HCT116 (cell line): ENCODE results near the gene SYNGAP1. TPM values are rescaled to one million over a fixed set of nuclear protein-coding genes. Genes with fewer than 3 reads are reported as not detected.
"Not testable (repeated sequence)": the region's sequence is repeated elsewhere in the genome, so short reads cannot be mapped to it uniquely, and the experiment has no call there.

Source experiments
- ATAC-seq: fragments of 200-7000 bp; cut with Tn5 transposase; 2 replicates; pipeline ENCODE4 v1.9.1; 2020; ENCODE audit warnings: mild to moderate bottlenecking, moderate library complexity
- BruUV-seq: library from RNA; stranded (reverse); fragments of 400-500 nt; replicated peaks from 2 replicates; lab custom pipeline; 2021; lab: Mats Ljungman, UMichigan
- CTCF ChIA-PET: fragments of 300-600 bp; sonication (Branson Sonifier 250); formaldehyde crosslinking; loops from one replicate; lab custom pipeline; 2021; ENCODE audit warnings: antibody characterized with exemption; lab: Charles Lee
- POLR2A ChIA-PET: fragments of 300-600, 350-600 bp; sonication (Branson Sonifier 250); formaldehyde crosslinking; loops from one replicate; lab custom pipeline; 2021; ENCODE audit warnings: antibody characterized with exemption; lab: Charles Lee
- RAD21 ChIA-PET, 2 experiments: fragments of 300-600 bp; sonication (Branson Sonifier 250); formaldehyde crosslinking; loops; one replicate each; lab custom pipeline; 2023; ENCODE audit warnings: low total read pairs in 2 of 2; ENCODE audit not compliant: uncharacterized antibody in 2 of 2, unreplicated experiment in 2 of 2, low non-redundant PET in 1 of 2; lab: Charles Lee
- DNase-seq: peaks from one replicate; pipeline ENCODE4 v3.0.0-alpha.2; 2010; ENCODE audit warnings: low read depth, low spot score
- H2AFZ ChIP-seq: fragments of 200-600 bp; shearing (Covaris generic), sonication (generic); 2 replicates; pipeline ENCODE4 v1.6.1; 2017; ENCODE audit warnings: low read depth, mixed run types, mixed read lengths, antibody characterized with exemption, low read length; ENCODE audit not compliant: poor library complexity, severe bottlenecking
- H3K27ac ChIP-seq: 2 replicates; pipeline ENCODE4 v1.5.1; 2012; ENCODE audit warnings: low read depth, low read length
- H3K27me3 ChIP-seq: fragments of 200-600 bp; sonication (generic); 2 replicates; pipeline ENCODE4 v1.6.1; 2016; ENCODE audit warnings: mixed run types, low read length, mixed read lengths; ENCODE audit not compliant: insufficient read depth
- H3K36me3 ChIP-seq, 2 experiments: fragments of 200-500 bp in 1 of 2; fragments of 200-600 bp in 1 of 2; sonication (Bioruptor generic) in 1 of 2; sonication (generic) in 1 of 2; 2 replicates each; pipeline versions ENCODE4 v1.5.1 to v1.6.1; 2014 to 2016; ENCODE audit warnings: low read length in 2 of 2, inconsistent platforms in 1 of 2, mixed read lengths in 1 of 2, mixed run types in 1 of 2; ENCODE audit not compliant: insufficient read depth in 2 of 2, control insufficient read depth in 1 of 2
- H3K4me1 ChIP-seq, 2 experiments: fragments of 200-600 bp in 1 of 2; sonication (generic) in 1 of 2; 2 replicates each; pipeline versions ENCODE4 v1.5.1 to v1.6.1; 2012 to 2017; ENCODE audit warnings: low read length in 2 of 2, inconsistent platforms in 1 of 2, mild to moderate bottlenecking in 1 of 2, mixed read lengths in 1 of 2, mixed run types in 1 of 2, moderate library complexity in 1 of 2; ENCODE audit not compliant: insufficient read depth in 2 of 2, control insufficient read depth in 1 of 2
- H3K4me2 ChIP-seq: fragments of 200-600 bp; sonication (generic); 2 replicates; pipeline ENCODE4 v1.6.1; 2017; ENCODE audit warnings: mixed run types, low read length, mixed read lengths
- H3K4me3 ChIP-seq, 2 experiments: fragments of 200-600 bp in 1 of 2; sonication (generic) in 1 of 2; replicated peaks in 1 of 2; 2 replicates each; pipeline ENCODE4 v1.5.1; 2011 to 2016; ENCODE audit warnings: low read length in 2 of 2, control low read depth in 1 of 2, low read depth in 1 of 2, mild to moderate bottlenecking in 1 of 2, mixed read lengths in 1 of 2, mixed run types in 1 of 2
- H3K79me2 ChIP-seq: fragments of 200-600 bp; sonication (generic); 2 replicates; pipeline ENCODE4 v1.6.1; 2017; ENCODE audit warnings: mild to moderate bottlenecking, mixed run types, low read length, moderate library complexity, mixed read lengths; ENCODE audit not compliant: insufficient read depth
- H3K9ac ChIP-seq: fragments of 200-600 bp; sonication (generic); 2 replicates; pipeline ENCODE4 v1.6.1; 2016; ENCODE audit warnings: low read length, mixed read lengths
- H3K9me2 ChIP-seq: fragments of 200-600 bp; sonication (generic), shearing (Covaris generic); 2 replicates; pipeline ENCODE4 v1.6.1; 2017; ENCODE audit warnings: mixed run types, mild to moderate bottlenecking, moderate library complexity; ENCODE audit not compliant: insufficient read depth
- H3K9me3 ChIP-seq, 2 experiments: fragments of 200-500 bp in 1 of 2; fragments of 200-600 bp in 1 of 2; sonication (Bioruptor generic) in 1 of 2; sonication (generic) in 1 of 2; 2 replicates each; pipeline ENCODE4 v1.6.1; 2014 to 2017; ENCODE audit warnings: low read length in 2 of 2, mixed read lengths in 2 of 2, inconsistent platforms in 1 of 2, low read depth in 1 of 2, mild to moderate bottlenecking in 1 of 2, mixed run types in 1 of 2, moderate library complexity in 1 of 2; ENCODE audit not compliant: control insufficient read depth in 1 of 2, insufficient read depth in 1 of 2
- H4K20me1 ChIP-seq: fragments of 200-600 bp; sonication (generic), shearing (Covaris generic); 2 replicates; pipeline ENCODE4 v1.6.1; 2017; ENCODE audit warnings: mixed run types, mild to moderate bottlenecking, moderate library complexity; ENCODE audit not compliant: insufficient read depth
- EZH2phosphoT487 ChIP-seq: fragments of 200-600 bp; IDR thresholded peaks from 2 replicates; pipeline ENCODE4 v1.6.1; 2018; ENCODE audit warnings: antibody characterized with exemption, borderline replicate concordance
- MAX ChIP-seq: IDR thresholded peaks from 2 replicates; pipeline ENCODE4 v1.6.1; 2012
- POLR2AphosphoS5 ChIP-seq: IDR thresholded peaks from 2 replicates; pipeline ENCODE4 v1.6.1; 2011; ENCODE audit warnings: mild to moderate bottlenecking, low read depth, low read length, moderate library complexity
- TCF7L2 ChIP-seq: IDR thresholded peaks from 2 replicates; pipeline ENCODE4 v1.7.0; 2011; ENCODE audit warnings: borderline replicate concordance, inconsistent platforms; ENCODE audit not compliant: insufficient read depth, insufficient read length; ENCODE audit errors: extremely low read depth
- ZBTB33 ChIP-seq: IDR thresholded peaks from 2 replicates; pipeline ENCODE4 v1.6.1; 2011; ENCODE audit warnings: mild to moderate bottlenecking, low read length, moderate library complexity; ENCODE audit not compliant: insufficient replicate concordance; ENCODE audit errors: extremely low read depth
- ZFX ChIP-seq: fragments of 450-650 bp; IDR thresholded peaks from 2 replicates; pipeline ENCODE4 v1.6.1; 2017
- ZNF274 ChIP-seq: fragments of 200-500 bp; sonication (Bioruptor generic); IDR thresholded peaks from 2 replicates; pipeline ENCODE4 v1.6.1; 2014; ENCODE audit warnings: mild to moderate bottlenecking, low read depth, low read length, inconsistent platforms
- intact Hi-C: fragments of 100-400 bp; cut with micrococcal nuclease; formaldehyde crosslinking; loops from 2 replicates; pipeline ENCODE4 v1.10.0; 2022
- total RNA-seq: library from RNA; stranded (reverse); gene quantifications from one replicate; pipeline ENCODE4 v1.2.1, GENCODE V29; 2021; ENCODE audit not compliant: unreplicated experiment

SYNGAP1 gene
- total RNA-seq, 1 experiment from 2014 or later, result 11.5 TPM

GRCh38 chr6:33377171-33377570 is 42.7 kb upstream of the SYNGAP1 start:
- Histone ChIP-seq H2AFZ (no peak overlapping the region), H3K4me3 (no peak overlapping the region), H3K4me2 (no peak overlapping the region), H3K36me3 (no peaks in the 10 kb centered on the region), H3K9ac (no peak overlapping the region), H3K27me3 (no peaks in the 10 kb centered on the region), H4K20me1 (no peaks in the 10 kb centered on the region), H3K79me2 (no peaks in the 10 kb centered on the region), H3K27ac (no peak overlapping the region), H3K9me3 (no peaks in the 10 kb centered on the region), H3K4me1 (peaks cover 0 to 16% of the 10 kb centered on the region in 2 experiments; a peak in 2 of 4 replicates), H3K9me2 (no peaks in the 10 kb centered on the region)
- no peak for DNase-seq
- ChIA-PET CTCF (no interaction called here), POLR2A (no interaction called here), RAD21 (no interaction called here)
- TF ChIP-seq ZFX, result no peak
- TF ChIP-seq ZBTB33, result no peak
- no peak for TF ChIP-seq EZH2phosphoT487
- no peak for TF ChIP-seq POLR2AphosphoS5
- no peak for TF ChIP-seq ZNF274
- no peak for TF ChIP-seq TCF7L2
- no peak for TF ChIP-seq MAX
- no TSS peak for BruUV-seq
- intact Hi-C loops, result no loop called here
- ATAC-seq, result no peak

GRCh38 chr6:33379184-33379583 is 40.7 kb upstream of the SYNGAP1 start:
- DNase-seq, H2AFZ ChIP-seq, H3K27me3 ChIP-seq, H4K20me1 ChIP-seq, H3K79me2 ChIP-seq, BruUV-seq, H3K9me3 ChIP-seq, RAD21 ChIA-PET, H3K27ac ChIP-seq, ATAC-seq, intact Hi-C loops, H3K9me2 ChIP-seq, H3K36me3 ChIP-seq, CTCF ChIA-PET, H3K4me3 ChIP-seq, H3K9ac ChIP-seq, H3K4me2 ChIP-seq: not testable (repeated sequence)
- H3K4me1 ChIP-seq, result peaks cover 0 to 16% of the 10 kb centered on the region in 2 experiments; a peak in 2 of 4 replicates
- POLR2A ChIA-PET, result interaction anchor here (0.7 to 2.0 kb wide), 2 partner anchors 15 to 407 kb away, joined by 4 read pairs; no protein-coding TSS in a partner anchor
